Measurements from ENCODE around the gene SSTR5.
A peak's percentile ranks its signal among the peaks of the same experiment; 100 is the strongest.

SSTR5 gene

DNA sequence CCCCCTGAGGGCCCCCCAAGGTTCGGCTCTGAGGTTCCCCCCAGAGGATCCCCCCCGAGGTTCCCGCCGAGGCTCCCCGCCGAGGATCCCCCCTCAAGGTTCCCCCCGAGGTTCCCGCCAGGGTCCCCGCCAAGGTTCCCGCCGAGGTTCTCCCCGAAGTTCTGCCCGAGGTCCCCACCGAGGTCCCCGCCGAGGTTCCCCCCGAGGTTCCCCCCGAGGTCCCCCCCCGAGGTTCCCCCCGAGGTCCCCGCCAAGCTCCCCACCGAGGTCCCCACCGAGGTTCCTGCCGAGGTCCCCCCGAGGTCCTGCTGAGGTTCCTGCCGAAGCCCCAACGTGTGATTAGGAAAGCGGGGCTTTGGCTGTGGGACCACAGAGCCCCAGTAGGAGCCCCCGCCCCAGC is 32.2 kb upstream of the SSTR5 start:
- DNase-seq, result no peak

DNA sequence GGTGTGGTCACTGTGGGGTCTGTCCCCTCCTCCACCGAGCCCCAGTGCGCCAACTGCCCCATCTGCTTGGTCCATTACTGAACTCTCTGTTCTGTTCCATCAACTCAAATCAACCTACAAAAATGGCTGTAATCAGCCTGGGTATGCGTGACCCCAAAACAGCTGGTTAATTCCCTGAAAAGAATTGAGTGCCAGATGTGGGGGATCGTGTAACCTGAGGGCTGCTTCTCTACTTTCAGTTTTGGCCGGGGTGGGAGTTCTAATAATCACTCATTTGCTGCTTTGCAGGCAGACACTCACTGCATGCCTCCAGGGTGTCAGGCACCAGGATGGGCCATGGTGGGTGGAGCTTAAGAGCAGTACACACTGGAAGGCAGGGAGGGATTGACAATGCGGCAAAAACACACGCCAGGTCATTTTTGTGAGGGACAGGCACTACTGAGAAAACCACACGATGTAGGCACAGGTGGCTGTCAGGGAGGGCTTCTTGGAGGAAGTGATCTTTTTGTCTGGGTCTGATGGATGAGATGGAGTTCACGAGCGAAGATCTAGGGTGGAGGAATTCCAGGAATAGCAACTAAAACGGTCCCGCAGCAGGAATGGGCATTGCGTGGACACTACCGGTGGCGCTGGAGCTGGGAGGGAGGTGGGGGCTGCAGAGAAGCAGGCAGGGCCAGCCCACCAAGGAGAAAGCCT is 30.4 kb upstream of the SSTR5 start:
- no peak for DNase-seq

DNA sequence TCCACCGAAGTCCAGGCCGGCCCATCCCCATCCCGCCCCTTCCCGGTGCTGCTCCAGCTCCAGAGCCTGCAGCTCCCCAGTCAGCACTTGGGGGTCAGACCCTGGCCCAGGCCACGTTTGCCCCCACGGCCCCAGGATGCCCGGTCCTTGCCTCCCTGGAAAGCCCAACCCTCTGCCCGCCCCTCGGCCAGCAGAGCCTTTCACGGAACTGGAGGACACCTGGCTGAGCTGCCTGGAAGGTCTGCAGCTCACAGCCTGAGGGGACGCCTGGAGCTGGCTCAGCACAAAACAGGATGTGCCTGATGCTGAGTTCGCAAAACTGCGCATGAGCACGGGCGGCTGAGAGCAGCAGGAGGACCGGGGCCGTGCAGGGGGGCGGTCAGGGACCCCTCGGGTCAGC is 29.7 kb upstream of the SSTR5 start:
- DNase-seq, result peak; percentile 23

DNA sequence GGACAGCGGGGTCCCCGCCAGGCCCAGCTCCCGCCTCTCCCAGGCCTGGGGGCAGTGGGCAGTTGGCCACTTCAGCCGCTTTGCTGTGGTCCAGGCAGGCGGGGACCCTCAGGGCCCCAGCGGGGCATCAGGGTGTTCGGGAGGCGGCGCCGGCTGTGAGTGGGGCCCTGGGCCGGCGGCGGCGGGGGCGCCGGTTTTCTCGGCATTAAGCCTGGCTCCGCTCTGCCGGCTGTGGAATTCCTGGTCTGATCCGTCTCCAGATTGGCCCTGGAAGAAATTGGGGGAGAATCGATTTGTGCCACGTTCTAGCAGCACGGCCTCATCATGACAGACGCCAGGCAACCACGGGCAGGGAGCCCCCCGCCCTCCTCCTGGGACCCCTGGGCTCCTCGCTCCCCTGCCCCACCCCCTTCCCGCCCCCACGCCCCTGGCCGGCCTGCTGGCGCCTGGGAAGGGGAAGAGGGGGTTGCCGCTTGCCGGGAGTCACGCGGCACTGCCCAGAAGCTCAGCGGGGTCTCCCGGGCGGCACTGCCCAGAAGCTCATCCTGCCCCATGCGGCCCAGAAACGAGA is 28.6 kb upstream of the SSTR5 start:
- DNase-seq, result no peak

DNA sequence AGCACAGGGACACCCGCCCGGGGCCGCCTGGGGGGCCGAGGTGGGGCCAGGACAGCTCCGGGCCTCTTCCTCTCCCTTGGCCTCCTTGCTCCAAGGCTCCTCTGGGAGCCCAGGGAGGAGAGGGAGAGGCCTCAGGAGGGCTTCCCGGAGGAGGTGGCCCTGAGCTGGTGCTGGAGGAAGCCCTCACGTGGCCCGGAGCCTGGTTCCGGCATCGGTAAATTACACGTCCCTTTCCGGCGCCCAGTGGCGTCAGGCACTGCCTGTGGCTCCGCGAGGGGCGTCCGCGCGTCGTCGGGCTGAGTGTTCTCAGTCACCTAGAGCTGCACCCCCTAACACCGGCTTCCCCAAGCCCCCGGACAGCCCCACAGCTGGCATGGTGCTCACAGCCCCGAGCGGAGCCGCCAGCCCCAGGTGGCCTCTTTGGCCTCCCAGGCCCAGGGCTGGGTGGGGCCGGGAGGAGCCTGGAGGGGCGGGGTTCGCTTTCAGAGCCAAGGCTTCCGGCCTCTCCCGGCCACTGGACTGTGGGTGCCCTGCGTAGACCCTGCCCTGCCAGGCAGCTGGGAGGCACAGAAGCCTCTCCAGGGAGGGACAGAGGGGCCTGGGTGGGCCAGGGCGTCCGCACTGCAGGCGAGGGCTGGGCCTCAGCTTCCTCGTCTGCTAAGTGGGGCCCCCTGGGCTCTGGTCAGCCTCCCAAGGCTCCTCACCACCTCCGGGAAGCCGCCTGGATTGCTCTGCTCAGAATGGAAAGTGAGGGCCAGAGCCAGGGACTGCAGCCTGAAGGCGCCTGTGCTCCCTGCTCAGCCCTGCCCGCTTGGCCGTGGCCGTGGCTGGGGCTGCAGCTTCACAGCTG is 27.9 kb upstream of the SSTR5 start:
- no peak for DNase-seq

DNA sequence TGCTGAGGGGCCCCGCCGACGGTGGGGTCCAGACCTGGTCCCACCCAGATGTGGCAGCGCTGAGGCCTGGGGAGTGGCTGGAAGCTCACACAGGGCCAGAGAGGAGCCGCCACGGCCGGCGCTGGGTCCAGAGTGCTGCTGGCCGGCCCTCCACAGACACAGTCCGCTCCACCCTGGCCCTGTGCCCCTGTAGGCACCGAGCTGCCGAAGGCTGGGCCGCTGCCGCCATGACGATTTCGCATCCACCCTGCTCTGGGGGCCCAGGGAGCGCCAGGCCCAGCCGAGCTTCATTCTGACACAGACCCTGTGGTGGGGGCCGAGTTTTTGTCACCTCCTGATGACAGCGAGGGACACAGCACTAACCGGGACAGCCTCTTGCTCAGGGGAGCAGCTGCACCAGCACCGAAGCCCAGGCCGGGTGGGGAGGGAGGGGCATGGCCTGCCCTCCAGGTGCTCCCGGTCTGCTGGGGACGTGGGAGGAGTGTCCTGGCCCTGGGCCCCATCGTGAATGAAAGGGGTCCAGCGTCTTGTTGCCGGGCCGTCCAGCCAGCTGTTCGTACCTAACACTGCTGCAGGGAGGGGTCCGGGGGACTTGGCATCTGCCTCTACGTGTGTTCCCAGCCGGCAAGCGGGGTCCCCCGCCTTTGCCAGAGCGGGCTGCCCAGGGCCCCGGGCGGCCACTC is 27.1 kb upstream of the SSTR5 start:
- DNase-seq, result no peak

DNA sequence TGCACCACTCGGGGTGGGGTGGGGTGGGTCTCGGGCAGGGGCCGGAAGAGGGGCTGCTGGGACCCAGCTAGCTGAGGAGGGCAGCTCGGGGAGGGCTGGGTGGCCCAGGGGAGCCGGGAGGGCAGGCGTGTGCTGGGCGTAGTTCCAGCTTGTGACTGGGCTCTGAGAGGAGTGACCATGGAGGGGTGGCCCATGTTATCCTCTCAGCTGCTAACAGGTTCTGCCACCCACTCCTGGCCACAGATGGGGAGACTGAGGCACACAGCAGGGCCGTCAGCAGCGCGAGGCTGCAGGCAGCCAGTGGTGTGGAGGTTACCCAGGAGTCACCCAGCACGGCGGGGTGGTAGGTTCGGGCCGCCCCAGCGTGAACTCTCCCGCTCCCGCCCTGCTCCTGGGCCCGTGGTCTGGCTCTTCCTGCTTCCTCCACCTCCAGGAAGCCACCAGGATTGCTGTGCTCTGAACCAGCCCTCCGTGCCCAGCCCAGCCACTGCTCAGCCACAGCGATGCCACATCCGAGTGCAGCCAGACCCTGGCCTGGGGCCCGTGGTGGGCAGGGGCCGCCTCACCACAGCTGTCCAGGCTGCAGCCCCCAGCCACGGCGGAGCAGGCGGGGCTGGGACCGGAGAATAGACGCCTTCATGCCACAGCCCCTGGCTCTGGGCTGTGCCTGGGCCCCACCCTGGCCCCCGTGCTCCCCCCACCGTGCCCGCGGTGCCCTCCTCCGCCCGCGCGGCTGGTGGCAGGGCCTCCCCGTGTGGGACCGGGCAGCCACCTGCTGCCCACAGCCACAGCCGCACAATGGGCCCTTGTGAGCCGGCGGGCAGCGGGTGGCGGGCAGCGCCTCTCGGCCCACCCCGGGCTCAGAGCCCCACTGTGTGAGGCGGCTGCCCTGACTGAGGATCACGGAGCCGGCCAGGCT is 26.3 kb upstream of the SSTR5 start:
- no peak for DNase-seq

DNA sequence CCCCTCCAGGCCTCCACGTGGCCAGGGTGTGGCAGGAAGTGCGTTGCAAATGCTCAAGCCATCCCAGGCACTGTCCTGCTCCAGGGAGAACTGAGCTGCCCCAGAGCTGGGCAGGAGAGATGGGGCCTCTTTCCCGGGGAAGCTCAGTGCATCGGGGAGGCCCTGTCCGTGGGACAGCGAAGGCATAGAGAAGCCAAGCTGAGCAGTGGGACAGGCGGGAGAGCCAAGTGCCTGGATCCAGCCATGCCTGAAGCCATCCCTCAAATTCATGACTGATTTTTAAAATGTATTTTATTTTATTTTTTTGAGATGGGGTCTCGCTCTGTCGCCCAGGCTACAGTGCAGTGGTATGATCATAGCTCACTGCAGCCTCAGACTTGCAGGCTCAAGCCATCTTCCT is 25.4 kb upstream of the SSTR5 start:
- DNase-seq, result no peak

DNA sequence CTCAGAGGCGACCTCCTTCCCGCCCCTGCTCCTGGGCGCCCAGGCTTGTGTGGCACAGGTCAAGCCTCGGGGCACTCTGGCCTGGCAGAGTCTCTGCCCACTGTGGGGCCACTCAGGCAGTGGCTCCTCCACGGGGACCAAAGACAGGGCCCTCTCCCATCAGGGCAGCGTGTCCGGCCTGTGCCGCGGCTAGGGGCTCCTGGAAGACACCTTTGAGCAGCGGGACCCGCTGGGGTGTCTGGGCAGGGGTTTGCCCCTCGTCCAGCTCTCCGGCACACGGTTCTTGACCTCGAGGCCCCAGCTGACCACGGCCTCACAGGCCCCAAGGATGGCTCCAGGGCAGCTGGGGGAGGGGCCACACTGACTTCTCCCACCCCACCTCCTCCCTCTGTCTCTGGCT is 24.7 kb upstream of the SSTR5 start:
- DNase-seq, result no peak

DNA sequence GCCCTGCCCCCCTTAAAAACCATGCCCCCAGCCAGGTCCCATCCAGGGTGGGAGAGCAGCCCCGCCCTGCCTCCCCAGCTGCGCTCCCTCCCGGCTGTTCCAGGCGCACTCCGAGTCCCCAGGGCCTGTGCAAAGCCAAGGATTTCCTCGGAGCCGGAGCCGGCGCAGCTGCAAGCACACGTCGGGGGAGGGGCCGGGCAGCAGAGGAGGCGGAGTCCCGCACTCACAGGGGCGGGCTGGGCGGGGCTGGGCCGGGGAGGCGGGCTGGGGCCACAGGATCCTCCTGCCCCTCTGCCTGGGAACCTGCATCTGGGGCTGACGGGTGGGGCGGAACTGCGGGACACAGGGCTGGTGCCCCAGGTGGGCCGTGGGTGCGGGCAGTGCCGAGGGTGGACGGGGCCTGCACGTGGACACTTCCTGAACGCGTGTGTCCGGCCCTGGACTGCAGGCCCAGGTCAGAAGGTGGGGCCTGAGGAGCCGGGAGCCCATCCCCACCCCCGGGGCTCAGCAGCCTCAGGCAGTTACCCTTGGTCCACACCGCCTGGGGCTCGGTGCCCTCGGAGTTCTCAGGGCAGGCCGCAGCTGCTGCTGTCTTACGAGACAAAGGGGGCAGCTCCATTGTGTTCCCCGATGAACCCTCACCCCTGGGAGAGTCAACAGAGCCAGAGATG is 24.0 kb upstream of the SSTR5 start:
- DNase-seq, result peak; percentile 49

DNA sequence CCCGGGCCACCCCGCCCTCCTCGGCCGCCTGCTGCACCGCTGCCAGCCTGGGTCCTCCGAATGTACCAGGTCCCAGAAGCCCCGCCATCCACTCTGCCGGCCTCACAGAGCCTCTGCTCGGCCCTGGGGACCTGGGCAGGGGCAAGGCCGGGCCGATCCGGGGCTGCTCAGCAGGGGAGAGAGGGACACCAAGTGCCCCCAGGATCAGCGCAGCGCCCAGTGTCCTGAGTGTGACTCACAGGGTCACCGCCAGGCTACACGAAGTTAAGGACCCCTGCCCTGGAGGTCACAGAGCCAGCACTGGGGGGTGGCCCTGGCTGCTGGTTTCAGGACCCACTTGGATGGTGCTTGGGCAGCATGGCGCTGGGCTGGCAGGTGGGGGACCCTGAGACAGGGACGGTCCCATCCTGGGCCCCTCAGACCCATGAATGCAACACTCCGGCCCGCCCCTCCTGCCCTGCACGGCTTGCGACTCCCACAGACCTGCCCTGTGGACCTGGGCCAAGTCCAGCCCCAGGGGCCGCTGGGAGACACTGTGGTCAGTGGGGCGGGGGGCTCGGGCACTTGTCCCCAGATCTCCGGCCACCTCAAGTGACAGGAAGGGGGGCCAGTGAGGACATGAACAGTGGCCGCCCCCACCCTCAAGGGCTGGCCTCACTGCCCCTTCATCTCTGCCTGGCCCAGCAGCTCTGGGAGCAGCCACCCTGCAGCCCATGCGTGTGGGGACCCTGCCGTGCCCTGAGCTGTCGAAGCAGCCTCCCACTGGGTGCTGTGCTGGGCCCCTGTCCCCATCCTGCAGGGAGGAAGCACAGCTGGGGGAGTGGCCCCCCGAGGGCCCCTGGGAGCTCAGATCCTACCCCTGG is 23.2 kb upstream of the SSTR5 start:
- no peak for DNase-seq

DNA sequence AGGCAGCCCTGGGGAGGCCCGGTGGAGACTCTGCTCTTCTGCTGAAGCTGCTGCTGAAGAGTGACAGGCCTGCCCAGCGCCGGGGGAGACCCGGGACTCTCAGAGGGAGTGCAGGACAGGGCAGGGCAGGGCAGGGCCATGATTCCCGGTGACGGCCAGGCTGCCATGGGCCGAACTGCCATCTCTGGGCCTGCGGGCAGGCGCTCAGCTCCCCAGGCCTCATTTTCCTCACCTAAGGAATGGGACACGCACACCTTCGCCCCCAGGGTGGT is 22.6 kb upstream of the SSTR5 start:
- DNase-seq, result no peak

DNA sequence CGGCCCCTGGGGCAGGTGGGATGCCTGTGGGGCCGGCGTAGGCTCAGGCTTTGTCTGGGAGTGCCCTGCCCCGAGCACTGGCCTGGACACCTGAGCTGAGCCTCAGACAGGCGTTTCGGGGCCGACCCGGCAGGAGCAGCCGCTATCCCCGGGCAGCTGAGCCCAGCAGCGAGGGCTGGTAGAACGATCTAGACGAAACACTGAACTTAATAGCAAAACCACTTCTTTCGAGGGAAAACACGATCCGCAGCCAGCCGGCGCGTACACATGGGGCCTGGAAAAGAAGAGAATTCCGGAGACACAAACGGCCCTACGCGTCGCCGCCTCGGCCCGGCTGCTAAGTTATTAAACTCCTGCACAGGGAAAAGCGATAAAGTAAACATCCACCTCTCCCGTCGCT is 22.0 kb upstream of the SSTR5 start:
- DNase-seq, result no peak

DNA sequence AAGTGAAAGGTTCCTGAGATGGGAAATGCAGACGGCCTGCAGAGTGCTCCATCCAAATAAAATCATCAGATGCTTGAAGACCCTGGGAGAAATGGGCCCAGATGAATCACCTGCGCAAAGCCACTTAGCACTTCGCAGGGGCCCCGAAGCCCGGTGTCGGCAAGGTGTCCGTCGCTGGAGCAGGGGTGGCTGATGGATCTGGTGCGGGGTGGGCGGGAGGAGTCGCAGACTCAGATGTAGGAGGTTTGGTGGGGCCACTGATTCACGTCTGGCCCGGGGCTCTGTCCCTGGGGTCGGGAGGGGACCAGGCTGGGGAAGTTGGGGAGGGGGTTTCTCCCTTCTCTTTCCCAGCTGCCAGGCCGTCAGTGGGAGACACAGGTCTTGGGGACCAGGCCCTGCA is 21.6 kb upstream of the SSTR5 start:
- no peak for DNase-seq

DNA sequence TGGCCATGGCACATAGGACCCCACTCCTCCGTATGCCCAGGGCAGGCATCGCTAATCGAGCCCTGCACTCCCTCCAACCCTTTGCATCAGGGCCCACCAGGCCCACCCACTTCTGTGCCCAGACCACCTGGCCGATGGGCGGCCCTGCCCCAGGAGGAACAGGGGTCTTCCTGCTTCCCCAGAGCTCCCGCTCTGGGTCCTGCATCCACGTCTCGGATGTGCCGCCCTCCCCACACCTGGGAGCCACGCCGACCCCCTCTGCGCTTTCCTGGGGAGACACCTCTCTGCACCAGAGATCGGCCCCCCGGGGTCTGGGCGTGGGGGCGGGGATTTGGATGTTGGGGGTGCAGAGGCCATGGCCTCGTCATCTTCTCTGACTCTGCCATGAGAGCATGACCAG is 21.1 kb upstream of the SSTR5 start:
- no peak for DNase-seq

DNA sequence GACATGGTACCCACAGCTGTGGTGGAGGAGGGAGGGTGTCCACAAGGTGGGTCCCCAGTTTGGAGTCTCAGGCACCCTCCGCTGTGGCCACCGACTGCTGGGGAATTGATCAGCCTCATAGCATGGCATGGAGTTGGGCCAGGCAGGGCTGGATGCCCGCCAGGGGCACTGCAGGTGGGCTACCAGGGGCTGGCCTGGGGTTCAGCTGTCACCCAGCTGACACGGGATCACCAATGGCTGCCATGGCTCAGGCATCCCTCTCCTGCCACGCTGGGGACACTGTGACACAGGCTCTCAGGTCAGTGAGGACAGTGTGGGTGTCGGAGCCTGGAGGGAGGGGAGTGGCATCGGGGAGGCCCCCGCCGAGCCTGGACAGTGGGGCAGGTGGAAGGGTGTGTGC is 19.8 kb upstream of the SSTR5 start:
- no peak for DNase-seq

DNA sequence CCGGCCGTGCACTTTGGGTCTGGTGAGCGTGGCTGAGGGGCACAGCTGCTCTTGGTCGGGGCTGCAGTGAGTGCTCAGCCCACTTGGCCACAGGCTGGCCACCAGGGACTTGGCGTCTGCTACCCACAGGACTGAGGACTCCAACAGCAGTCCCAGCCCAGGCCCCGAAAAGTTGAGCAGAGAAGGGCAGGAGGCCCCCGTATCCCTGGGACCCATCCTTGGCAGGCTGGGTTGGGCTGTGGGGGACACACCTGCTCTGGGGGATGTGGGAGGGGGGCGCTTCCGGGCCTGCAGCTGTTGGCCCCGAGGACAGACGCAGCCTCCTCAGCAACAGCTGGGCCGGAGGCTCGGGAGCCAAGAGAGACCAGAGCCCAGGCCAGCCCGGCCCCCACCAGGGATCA is 19.4 kb upstream of the SSTR5 start:
- DNase-seq, result no peak

DNA sequence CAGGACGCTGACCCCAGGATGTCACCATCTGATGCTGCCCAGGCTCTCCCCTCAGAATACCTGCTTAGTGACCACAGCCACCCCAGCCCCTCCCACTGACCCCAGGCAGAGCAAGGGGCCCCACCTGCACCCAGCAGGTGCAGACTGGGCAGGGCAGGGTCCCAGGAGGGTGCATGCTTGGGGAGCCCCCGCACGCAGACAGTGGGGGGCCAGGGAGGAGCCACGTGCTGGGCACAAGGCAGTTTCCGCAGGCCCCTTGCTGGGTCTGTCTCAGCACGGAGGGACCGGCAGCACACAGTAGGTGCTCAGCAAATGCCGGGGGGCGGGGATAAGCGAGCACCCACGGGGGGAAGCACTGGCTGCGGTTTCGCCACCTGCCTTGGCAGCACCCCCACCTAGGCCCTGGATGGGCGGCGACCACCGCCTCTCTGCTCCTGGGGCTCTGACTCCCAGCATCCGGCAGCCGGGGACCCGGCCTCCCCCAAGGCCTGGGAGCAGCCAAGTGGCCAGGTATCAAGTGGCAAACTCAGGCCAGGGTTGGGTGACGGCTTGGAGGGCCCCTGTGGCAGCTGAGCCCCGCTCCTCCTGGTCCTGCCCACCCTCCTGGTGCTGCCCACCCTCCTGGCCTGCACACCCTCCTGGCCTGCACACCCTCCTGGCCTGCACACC is 18.7 kb upstream of the SSTR5 start:
- DNase-seq, result no peak

DNA sequence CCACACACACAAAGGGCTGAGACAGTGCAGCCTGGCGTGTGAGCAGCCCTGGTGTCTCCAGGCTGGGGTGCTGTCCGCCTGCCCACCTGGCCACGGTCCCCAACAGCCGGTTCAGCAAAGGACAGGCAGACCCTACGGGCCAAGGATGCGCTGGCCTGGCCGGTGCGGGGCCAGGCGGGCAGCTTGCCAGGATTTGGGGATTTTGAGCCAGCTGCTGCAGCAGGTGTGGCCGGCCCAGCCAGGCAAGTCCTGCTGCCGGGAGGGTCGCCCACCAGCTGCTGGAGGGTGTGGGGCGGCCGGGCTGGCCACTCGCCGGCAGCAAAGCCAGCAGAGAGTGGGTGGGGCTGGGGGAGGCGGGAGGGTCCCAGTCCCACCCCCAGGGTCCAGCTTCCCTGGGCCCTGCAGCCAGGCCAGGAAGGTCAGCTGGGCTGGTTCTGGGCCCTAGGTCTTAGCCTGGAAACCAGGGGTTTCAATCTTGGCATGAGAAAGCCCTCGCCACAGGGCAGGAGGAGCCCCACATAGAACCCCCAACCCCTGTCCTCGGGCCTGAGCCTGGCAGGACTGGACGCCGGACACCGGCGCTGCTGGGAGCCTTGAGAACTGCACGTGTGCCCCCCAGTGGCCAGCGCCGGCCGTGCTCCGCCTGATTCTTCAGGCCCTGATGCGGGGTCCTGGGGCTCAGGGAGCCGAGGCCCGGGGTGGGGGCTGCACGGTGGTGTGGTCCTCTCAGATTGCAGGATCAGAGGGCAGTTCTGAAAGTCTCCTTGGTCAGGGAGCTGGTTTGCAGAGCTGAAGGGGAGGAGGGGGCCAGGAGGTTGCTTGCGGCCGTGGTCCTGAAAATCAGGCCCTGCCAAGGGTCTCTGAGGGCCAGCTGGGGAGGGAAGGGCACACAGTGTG is 17.6 kb upstream of the SSTR5 start:
- DNase-seq, result peak; percentile 57

DNA sequence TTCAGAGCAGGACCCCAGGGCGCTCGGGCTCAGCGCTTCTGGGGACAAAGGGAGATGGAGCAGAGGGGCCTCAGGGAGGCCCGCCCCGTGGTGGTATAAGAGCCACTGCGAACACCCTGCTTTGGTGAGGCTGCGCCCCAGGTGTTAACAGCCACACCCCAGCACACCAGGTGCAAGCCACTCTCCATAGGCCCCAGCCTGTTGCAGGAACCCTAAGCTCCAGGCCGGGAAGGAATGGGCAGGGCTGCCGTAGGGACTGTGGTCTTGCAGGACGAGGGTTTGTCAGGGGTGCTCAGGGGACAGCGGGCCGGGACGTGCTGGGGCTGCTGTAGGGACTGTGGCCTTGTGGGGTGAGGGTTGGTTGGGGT is 17.0 kb upstream of the SSTR5 start:
- DNase-seq, result no peak

Measured in stimulated activated CD4-positive, alpha-beta T cell treated with anti-CD3 and anti-CD28 coated beads, Interleukin-15, amount 100 ng/mL, for 24 hours (primary cell).